Left lobe of liver (tissue), 2 donors: ENCODE data around the gene SNTA1. TPM values are rescaled to one million over a fixed set of nuclear protein-coding genes. Genes with fewer than 3 reads are reported as not detected.
"Not testable (repeated sequence)": the region's sequence is repeated elsewhere in the genome, so short reads cannot be mapped to it uniquely, and the experiment has no call there.

Source experiments
- ATAC-seq: fragments of 200-7000 bp; cut with Tn5 transposase; one replicate; pipeline ENCODE4 v1.9.1; 2020; ENCODE audit warnings: mild to moderate bottlenecking, moderate library complexity
- DNase-seq: peaks from one replicate; pipeline ENCODE4 v3.0.0-alpha.2; 2020; ENCODE audit warnings: low spot score
- total RNA-seq: library from RNA; stranded (reverse); gene quantifications from one replicate; pipeline ENCODE4 v1.2.1, GENCODE V29; 2021
- donor health status: DM: no; HTN: no; CAD: no; lungs with moderate emphysema.
- donor health status: DM: no; HTN: yes; CAD: no.

The SNTA1 gene
- total RNA-seq, 1 donor from 2014 or later: 12.1 TPM

GRCh38 chr20:33466303-33466646 lies 22.7 kb upstream of the SNTA1 start:
- ATAC-seq (no peak), DNase-seq (no peak)

GRCh38 chr20:33465481-33466302 lies 22.1 kb upstream of the SNTA1 start:
- ATAC-seq: no peak

GRCh38 chr20:33464759-33465158 lies 21.2 kb upstream of the SNTA1 start:
- DNase-seq, ATAC-seq: not testable (repeated sequence)

More at GRCh38 chr20:33465481-33466302, 22.1 kb upstream of the SNTA1 start:
- no peak for DNase-seq

GRCh38 chr20:33463332-33464101 lies 20.0 kb upstream of the SNTA1 start:
- ATAC-seq (no peak), DNase-seq (no peak)

GRCh38 chr20:33460711-33461110 lies 17.1 kb upstream of the SNTA1 start:
- ATAC-seq: no peak

GRCh38 chr20:33459599-33459998 lies 16.0 kb upstream of the SNTA1 start:
- ATAC-seq (no peak), DNase-seq (no peak)

More at GRCh38 chr20:33460711-33461110, 17.1 kb upstream of the SNTA1 start:
- no peak for DNase-seq

GRCh38 chr20:33456916-33457642 lies 13.5 kb upstream of the SNTA1 start:
- DNase-seq (peak; percentile 87), ATAC-seq (peak; percentile 100)

- ATAC-seq: peak; percentile 87
- no peak for DNase-seq
These were observed 7.3 kb upstream of the SNTA1 start for GRCh38 chr20:33450867-33451266.

- DNase-seq (no peak), ATAC-seq (no peak)
These were observed 2.5 kb upstream of the SNTA1 start for GRCh38 chr20:33445881-33446625.

- no peak for DNase-seq
- ATAC-seq: no peak
These were observed 1.4 kb upstream of the SNTA1 start for GRCh38 chr20:33444797-33445560.

GRCh38 chr20:33443006-33443511 lies 504 bp downstream of the SNTA1 start:
- DNase-seq: peak; percentile 59
- no peak for ATAC-seq

GRCh38 chr20:33442136-33443005 lies 1.2 kb downstream of the SNTA1 start:
- DNase-seq (no peak), ATAC-seq (no peak)

- ATAC-seq: no peak
These were observed 2.2 kb downstream of the SNTA1 start for GRCh38 chr20:33441142-33441955.

GRCh38 chr20:33440562-33440961 lies 3.0 kb downstream of the SNTA1 start:
- not testable (repeated sequence) for ATAC-seq, DNase-seq

More at GRCh38 chr20:33441142-33441955, 2.2 kb downstream of the SNTA1 start:
- DNase-seq: no peak

GRCh38 chr20:33438481-33438880 lies 5.1 kb downstream of the SNTA1 start:
- ATAC-seq: no peak
- DNase-seq: no peak

- no peak for ATAC-seq
These were observed 6.2 kb downstream of the SNTA1 start for GRCh38 chr20:33437141-33437911.

GRCh38 chr20:33434434-33434833 lies 9.1 kb downstream of the SNTA1 start:
- ATAC-seq (no peak), DNase-seq (no peak)

More at GRCh38 chr20:33437141-33437911, 6.2 kb downstream of the SNTA1 start:
- no peak for DNase-seq
